ENCODE data around the gene HMGB1.

HMGB1 gene

DNA sequence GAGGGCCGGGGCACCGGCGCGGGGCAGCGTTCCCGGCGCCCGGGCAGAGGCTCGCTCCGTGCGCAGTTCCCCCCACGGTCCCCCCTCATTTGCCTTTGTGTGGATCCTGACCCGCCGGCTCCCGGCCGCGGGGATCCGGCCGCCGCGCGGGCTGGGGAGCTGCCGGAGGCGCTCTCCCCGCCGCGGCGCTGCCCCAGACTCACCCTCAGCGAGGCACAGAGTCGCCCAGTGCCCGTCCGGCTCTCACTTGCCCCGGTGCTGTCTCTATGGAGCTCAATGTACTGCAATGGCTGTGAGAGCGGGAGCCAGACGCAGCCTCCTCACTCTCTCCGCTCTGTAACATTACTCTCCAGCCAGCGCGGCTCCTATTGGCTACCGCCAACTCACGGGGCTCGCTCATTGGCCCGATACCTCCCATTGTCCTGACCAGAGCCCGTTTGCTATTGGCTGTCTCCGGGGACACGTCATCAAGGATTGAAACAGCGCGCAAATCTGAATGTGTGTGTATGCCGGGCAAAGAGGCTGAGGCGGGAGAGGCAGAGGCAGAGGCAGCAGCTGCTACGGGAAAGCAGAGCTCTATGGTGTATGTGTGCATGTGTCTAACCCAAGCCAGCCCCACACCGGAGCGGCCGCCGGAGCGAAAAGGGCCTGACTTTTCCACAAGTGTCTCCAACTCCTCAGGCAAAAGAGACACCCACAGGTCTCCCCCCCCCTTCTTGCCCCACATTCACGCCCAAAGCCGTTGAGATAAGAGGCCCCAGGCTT lies at the start of gene HMGB1:
HMGB1 (minus strand) TSS at position 344 of the 765 bp plus-strand sequence. CDS start 2,256 bp downstream, outside the sequence.
- peak; percentile 98 for DNase-seq

DNA sequence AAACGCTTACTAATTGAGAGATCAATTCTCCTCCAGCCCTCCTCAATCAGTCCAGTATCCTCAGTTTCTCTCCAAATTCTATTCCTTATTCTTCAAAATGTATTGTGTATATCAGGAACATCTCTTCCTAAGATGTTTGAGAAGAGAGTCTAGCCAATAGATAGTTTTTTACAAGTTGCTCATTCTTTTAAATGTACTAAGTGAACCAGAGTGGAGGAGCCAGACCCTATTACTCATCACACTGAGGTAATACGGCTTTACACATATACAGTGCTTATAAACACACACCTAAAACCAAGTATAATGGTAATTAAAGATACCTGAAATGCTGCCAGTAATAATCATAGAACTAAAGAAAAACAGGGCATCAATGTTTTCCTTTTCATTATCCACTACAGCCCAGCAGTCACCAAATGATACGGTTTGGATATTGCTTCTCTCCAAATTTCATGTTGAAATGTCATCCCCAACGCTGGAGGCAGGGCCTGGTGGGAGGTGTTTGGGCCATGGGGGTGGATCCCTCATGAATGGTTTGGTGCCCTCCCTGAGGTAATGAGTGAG lies 45.2 kb upstream of the HMGB1 start:
- DNase-seq, result no peak

DNA sequence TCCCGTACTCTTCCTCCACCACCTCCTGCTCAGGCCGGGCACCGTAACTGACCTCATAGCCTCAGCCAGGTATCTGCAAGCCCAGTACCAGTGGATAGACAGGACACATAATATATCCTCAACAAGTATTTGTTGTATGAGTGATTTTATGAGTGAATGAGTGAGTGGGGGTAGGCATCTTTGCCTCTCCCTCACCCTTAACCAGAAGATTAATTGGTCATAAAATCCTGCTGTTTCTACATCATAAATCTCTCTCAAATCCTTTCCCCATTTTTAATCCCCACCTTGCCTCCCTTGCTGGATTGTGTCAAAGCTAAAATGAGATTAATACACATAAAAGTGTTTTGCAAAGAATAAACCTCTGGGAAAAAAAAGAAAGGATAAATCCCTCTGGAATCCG lies 44.4 kb upstream of the HMGB1 start:
- no peak for DNase-seq

DNA sequence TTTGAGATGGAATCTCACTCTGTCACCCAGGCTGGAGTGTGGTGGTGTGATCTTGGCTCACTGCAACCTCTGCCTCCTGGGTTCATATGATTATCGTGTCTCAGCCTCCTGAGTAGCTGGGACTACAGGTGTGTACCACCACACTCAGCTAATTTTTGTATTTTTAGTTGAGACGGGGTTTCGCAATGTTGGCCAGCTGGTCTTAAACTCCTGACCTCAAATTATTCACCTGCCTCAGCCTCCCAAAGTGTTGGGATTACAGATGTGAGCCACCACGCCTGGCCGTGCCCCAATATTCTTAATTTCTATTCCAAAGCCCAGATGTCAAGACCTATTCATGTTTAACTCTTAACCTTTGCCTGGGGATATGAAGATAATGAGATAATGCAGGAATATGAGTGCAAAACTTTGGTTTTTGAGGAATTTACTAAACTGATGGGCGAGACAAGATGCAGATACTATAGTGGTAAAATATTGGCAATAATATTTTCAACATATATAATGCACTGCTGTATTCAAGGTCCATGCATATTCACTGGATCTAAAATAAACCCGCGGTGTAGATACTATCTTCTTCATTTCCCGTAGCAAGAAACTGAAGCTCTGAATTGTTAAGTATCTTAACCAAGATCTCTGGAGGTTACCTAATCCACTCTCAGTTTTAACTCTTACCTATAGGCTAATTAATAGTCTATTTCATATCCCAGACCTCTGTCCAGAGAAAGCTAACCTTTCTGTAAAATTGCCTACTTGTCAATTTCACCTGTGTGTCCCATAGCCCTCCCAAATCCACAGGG lies 43.7 kb upstream of the HMGB1 start:
- DNase-seq, result no peak

DNA sequence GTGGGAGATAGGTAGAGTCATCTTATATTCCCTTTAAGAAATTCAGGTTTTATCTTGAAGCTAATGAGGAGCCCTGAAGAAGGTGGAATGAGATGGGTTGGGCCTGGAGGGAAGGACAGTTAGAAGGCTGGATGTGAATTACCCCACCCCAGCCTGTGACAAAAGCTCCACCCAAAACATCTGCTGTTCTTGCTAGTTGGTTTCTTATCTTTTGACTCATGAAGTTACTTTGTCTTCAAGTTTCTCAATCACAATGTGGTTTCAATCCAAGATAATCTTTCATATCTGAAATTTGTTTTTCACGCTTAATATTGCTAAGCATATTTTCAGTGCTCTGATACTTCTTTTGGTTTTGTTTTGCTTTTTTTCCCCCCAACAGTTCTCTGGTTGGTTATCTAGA lies 38.3 kb upstream of the HMGB1 start:
- no peak for DNase-seq

DNA sequence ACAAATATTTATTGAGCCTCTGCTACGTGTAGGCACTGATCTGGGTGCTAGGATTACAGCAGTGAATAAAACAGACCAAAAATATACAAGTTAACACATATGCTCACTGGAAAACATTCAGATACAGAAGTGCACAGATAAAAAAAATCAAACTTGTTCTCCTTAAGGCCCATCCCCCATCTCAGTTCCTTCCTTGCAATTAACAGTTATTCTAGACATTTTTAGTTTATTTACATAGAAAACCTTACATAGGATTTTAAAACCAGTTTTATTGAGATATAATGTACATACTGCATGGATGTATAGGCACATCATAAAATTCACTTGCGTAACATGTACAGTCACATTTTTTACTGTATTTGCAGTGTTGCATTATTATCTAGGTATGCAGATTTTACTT lies 36.5 kb upstream of the HMGB1 start:
- DNase-seq, result no peak

DNA sequence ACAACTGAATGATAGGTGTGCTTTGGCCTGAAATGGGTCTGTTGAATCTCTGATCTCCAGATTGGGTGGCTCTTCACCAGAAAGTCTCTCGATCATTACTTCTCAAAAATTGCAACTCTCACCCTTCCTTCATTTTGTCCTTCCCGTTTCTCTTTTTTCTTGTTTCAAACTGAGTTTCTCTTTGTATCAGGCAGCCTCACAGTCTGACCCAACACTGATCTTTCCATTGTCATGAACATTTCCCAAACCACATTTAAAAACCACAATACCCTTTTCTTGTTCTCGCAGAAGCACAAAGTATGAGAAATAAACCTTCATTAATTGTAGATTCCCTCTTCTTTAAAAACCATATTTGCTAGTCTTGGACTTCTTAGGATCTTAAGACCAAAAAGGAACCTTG lies 33.6 kb upstream of the HMGB1 start:
- DNase-seq, result no peak

DNA sequence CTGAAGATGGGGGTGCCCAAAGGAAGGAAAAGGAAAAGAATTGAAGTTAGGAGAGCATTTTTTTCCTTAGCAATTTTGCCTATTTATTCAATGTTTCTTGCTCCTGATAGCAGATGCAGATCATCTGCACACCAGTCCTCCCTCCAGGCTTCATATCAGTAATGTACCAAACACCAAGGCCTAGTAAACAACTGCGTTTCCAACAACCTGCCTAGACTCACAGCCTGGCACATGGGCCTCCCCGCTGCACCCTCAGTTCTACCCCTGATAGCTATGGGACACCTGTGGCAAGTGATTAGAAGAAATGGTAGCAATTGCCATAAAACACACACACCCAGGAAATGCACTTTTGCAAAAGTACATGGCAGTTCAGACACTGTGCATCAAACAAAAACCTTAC lies 30.4 kb upstream of the HMGB1 start:
- no peak for DNase-seq

DNA sequence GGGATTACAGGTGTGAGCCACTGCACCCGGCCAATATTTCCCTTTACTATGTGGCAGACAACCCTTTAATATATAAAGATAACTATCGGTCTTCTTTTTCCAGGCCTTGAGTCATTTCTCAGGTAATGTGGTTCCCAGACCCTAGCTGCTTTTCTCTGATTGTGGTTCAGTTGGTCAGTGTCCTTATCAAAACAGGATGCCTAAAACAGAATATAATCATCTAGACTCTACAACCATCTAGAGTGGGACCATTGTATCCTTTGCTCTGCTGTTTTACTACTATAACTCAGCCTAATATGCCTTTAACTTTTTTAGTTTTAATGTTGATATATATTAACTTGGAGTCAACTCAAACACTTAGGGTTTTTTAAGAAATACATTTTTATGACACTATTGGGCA lies 30.0 kb upstream of the HMGB1 start:
- DNase-seq, result no peak

DNA sequence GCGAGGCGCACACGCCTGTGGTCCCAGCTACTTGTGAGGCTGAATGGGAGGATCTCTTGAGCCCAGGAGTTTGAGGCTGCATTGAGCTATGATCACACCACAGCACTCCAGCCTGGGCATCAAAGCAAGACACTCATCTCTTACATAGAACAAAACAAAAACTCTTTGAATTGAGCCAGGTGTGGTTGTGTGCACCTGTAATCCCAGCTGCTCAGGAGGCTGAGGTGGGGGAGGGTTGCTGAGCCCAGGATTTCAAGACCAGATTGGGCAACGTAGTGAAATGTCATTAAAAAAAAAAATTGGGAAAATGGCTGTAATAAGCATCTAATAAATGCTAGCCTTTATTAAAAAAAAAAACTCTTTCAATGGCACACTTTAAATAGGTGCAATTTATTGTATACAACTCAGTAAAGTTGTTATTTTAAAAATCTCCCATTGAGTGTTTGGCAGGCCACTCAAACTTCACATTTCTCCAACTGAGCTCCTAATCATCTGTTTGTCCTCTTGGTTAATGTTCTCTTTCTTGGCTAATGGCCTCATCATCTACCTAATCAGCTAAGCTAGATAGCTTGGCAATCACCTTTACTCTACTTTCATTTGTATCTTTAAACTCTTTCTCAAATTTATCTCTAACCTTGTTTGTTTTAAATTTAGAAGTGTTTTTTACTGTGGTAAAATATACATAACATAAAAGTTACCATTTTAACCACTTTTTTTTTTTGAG lies 28.1 kb upstream of the HMGB1 start:
- no peak for DNase-seq

DNA sequence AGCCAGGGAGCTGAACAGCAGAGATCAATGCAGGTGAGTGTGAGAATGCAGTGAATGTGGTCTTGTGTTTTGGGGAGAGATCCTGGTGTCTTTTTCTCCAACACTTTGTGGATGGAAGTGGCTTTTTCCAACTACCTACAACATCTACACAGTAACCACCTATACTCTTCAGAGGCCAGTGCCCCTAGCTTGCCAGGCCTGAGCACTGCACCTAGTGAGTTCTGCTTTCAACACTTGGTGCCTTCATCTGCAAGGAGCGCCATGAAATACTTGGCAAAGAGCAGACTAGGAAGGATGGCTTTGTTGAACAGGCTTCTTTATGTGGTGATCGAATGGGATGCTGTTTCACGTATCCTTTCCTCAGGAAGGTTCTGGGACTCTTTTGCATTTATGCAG lies 21.3 kb upstream of the HMGB1 start:
- DNase-seq, result no peak

DNA sequence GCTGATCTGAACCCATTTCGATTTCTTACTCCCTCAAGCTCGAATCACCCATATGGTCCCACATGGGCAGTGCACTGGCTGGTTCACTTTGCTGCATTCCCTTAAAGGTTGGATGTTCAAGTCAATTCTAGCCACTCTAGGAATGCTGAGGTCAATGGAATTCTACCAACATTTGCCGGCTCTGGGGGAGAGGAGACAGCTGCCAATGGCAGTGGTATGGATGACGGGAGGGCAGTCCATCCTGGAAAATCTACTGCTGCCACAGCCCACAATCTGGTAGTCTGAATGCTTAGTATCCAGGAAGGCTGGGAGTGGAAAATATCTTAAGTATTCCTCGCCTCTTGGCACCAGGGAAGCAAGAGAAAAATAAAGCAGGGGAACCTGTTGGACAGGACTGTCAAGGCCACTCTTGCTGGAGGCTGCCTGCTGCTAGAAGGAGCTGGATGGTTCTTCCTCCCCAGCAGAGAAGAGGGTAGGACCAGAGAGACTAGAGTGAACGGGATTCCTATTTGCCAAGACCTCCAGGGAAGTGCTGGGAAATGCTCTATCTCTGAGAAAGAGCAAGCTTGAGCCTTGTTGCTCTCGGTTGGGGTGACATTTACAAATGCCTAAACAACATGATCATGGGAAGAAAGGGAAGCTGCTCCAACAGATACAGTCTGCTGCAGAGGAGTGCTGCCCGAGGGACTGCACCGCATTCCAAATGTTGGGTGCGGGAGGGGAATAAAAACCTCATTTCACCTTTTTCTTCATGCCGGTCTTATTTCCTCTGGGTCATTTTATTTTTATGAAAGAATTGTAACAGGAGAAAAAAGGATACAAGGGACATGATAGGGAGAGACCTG lies 20.7 kb upstream of the HMGB1 start:
- no peak for DNase-seq

DNA sequence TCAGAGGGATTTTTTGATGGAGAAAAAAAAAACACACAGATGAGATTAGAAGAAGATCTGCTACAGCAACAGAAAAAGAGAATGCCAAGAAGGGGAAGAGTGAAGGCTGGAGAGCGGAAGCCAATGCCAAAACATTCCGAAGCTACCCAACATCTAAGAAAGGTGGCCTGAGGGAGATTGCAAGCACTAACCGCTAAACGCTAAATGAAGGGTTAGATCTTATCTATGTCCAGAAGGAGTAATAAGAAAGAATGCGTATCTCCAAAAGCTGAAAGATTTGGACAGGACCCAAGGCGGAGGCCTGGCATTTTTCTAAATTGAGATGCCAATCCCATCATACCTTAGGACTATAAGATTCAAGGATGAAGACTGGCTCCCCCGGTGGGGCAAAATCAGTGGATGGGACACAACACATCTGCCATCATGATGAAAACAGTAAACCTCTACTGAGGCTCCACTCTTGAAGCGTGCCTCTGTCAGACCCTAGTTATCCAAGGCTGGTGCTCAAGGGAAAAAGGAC lies 15.6 kb upstream of the HMGB1 start:
- no peak for DNase-seq

DNA sequence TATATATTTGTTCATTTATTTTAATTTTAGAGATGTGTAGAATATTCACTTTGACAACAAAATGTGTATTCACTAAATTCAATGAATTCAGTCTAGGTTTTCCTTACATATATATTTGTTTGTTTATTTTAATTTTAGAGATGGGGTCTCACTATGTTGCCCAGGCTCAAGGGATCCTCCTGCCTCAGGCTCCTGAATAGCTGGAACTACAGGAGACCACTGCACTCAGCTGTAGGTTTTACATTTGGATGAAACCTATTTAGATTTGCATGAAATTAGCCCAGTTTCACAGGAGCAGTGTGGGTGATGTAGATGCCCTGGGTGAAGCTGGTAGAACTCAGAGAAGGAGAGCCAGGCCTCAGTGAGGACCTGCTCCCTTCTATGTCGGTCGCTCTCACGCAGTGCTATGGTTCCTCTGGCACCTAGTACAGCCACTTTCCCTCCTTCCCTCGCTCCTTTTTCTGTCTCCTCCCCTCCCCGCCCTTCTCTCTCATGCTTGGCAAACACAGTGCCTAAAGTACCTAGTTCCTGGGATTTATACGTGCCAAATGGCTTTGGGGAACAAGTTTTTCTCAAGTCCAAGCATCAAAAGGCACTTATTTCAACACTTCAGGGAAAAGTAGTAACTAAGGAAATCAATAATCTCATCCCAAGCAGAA lies 14.7 kb upstream of the HMGB1 start:
- DNase-seq, result no peak

DNA sequence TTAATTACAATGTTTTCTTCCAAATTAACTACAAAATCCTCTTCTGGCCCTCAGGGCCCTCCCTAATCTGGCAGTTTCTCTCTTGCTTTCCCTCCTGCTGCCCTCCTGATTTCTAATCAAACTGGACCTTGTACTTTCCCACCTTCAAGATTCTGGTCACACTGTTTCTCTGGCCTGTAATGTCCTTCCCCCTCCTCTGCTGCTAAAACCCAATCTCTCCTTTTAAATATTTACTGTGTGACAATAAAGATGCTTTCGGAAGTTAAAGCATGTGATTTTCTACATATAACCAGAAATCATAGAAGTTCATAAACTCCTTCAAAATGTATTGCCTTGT lies 14.1 kb upstream of the HMGB1 start:
- DNase-seq, result no peak

DNA sequence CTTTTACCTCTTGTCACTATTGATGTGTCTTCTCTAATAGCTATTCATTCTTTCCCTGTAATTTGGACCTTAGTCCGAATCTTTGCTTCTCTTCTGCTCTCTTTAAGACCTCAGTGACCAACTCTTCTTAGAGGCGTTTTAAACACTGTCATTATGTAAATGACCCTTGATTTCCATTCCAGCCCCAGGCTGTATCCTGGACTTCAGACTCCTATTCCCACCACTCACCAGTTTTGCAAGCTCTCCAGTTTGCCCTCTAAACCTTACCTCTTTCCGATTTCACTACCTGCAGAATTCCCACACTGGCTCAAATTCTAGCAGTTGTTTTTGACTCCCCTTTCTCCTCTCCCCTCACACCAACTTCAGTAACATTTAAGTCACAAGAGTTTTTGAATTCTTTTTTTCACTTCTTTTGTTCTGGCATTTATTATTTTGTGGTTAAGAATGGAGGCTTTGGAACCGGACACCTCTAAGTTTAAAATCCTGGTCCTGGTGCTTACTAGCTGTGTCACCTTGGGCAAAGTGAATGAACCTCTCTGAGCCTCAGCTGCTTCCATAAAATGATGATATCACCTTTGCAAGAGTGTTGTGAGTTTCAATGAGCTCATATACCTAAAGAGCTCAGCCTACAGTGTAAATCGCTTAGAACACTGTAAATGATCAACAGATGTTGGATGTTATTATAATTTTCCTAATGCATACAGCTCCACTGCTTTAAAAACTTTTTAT lies 13.6 kb upstream of the HMGB1 start:
- no peak for DNase-seq

DNA sequence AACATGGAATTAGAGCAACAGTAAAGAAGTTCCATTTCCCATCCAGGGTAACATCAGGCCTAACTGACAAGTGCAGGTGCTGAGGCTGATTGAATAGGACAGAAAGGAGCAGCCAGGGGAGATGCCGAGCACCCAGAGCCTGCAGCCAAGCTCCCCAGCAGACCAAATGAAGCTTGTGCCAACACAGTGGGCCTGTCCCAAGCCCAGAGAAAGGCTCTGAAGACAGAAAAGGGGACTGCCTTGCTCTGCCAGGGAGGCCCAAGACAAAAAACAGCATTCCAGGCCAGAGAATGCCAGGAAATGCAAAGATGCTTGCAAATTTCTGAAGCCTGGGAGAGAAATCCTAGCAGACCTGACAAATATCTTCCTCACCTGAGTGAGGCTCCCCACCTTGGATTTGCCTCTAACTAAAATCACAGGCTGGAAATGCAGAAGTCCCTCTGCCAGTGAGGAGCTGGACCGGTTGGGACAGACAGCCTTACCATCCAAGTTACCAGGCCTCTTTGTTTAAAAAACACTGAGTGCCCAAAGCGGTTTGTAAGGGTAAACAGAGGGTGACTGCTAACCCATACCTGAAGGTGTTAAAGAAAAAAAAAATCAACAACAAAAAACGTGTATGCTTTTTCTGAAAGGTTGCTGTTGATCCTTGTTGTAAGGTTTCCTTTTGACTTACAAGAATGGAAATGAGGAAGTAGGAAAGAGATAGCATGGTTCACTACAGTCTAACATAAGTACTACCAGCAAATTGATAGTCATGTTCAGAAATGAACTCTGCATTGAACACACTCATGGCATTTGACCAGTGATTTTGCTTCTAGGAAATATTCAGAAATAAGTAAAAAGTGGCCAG lies 11.8 kb upstream of the HMGB1 start:
- DNase-seq, result no peak

DNA sequence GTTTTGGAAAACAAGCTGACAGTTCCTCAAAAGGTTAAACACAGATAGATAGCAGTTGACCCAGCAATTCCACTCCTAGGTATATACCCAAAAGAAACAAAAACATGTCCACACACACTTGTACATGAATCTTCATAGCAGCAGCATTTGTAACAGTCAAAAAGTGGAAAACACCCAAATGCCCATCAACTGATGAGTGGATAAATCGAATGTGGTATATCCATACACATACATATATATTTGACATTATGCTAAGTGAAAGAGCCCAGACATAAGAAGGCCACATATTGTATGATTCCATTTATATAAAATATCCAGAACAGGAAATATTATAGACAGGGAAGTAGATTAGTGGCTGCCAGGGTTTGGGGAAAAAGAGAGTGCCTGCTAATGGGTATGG lies 7.9 kb upstream of the HMGB1 start:
- no peak for DNase-seq

DNA sequence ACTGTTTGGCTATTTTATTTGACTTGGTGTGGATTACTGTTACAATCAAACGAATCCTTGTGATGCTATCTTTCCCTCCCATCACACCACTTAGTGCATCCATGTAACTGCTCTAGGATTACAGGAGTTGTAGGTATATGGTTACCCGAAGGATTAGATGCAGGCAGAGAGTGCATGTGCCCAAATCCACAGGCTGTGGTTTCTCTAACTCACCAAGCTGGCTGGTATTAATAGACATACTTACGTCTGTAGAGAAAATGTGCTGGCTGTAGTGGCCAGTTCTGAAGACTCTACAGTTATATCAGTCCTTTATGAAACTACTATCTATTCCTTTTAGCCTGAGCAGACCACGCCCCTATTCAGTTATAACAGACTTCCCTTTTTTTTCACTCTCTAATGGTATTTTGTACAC lies 1.1 kb upstream of the HMGB1 start:
- no peak for DNase-seq

DNA sequence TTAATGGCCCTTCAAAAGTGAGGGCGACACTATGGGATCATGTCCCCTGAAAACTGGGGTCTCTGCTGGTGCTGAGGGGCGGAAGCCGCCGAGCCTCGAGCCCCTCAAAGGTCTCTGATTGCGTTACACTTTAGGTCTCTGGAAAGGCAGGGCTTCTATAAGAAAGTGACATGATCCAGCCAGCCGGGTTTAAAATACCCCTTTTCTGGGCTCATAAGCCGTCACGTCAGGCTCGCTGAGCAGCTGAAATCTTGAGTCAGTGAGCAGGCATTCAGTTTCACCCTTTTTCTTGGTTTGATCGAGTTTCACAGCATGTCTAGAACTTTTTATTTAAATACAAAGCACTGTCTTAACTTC lies 600 bp upstream of the HMGB1 start:
- no peak for DNase-seq

DNA sequence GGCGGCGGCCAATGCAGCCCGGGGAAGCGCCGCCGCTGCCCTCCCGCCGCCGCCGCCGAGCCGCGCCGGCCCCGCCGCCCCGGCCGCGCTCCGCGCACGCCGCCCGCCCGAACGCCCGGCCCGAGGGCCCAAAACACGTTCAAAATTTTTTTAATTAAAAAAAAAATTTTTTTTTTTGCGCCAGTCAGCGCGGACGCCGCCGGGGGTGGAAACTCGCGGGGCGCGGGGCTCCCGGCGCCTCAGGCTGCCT lies 468 bp downstream of the HMGB1 start:
- DNase-seq, result no peak
